ENCODE measurements around the gene CCDC160. TPM values are rescaled to one million over a fixed set of nuclear protein-coding genes. Genes with fewer than 3 reads are reported as not detected.
A peak's percentile ranks its signal among the peaks of the same experiment; 100 is the strongest.
"Not testable (repeated sequence)": the region's sequence is repeated elsewhere in the genome, so short reads cannot be mapped to it uniquely, and the experiment has no call there.

Gene CCDC160
- total RNA-seq, 1 donor from 2014 or later = 0.69 TPM

DNA sequence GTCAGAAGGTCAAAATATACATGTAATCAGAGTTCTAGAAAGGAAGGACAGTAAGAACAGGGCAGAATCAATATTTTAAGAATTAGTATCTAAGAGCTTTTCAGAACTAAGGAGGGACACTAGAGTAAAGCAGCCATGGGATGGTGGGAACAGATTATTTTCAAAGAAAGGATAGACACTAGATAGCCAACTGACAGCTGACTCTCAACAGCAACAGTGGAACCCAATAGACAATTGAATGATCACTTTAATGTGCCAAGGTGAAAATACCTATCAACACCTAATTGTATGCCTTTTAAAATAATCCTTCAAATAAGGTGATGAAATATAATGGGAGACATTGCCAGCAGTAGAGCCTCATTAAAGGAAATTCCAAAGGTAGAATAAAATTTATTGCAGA, 26.5 kb upstream of the CCDC160 start:
- Mint-ChIP-seq H3K27ac (ENCODE audit: unreplicated experiment) (no peak overlapping the region), H3K4me1 (ENCODE audit: low read depth, unreplicated experiment) (no peaks in the 10 kb centered on the region), H3K27me3 (ENCODE audit: unreplicated experiment) (no peaks in the 10 kb centered on the region), H3K4me3 (ENCODE audit: unreplicated experiment) (no peak overlapping the region), H3K9me3 (ENCODE audit: unreplicated experiment) (no peaks in the 10 kb centered on the region), H3K36me3 (ENCODE audit: unreplicated experiment) (no peaks in the 10 kb centered on the region)
- TF ChIP-seq, protein P1, sequence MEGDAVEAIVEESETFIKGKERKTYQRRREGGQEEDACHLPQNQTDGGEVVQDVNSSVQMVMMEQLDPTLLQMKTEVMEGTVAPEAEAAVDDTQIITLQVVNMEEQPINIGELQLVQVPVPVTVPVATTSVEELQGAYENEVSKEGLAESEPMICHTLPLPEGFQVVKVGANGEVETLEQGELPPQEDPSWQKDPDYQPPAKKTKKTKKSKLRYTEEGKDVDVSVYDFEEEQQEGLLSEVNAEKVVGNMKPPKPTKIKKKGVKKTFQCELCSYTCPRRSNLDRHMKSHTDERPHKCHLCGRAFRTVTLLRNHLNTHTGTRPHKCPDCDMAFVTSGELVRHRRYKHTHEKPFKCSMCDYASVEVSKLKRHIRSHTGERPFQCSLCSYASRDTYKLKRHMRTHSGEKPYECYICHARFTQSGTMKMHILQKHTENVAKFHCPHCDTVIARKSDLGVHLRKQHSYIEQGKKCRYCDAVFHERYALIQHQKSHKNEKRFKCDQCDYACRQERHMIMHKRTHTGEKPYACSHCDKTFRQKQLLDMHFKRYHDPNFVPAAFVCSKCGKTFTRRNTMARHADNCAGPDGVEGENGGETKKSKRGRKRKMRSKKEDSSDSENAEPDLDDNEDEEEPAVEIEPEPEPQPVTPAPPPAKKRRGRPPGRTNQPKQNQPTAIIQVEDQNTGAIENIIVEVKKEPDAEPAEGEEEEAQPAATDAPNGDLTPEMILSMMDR (IDR thresholded peaks at IDR 0.05; ENCODE audit: partially characterized antibody, unreplicated experiment) = no peak
- DNase-seq = no peak

DNA sequence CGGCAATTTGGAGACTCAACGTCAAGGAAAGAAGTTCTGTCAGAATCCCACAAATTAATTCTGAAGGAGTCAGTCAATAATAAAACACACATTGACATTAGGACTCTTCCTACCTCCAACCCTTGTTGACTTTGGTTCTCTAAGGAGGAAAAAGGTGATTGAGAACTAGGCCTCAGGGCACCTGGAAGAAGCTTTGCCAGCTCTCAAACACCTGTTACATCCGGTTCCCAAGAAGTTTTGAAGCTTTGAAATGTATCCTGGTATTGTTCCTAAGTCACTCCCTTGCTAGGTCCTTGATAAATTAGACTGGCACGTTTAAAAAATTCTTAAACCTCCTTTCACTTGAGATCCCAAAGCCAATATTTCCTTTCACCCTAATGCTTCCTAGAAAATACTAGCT, 1.7 kb upstream of the CCDC160 start:
- H3K27ac Mint-ChIP-seq (ENCODE audit: unreplicated experiment) = no peak overlapping the region
- H3K36me3 Mint-ChIP-seq (ENCODE audit: unreplicated experiment) = no peaks in the 10 kb centered on the region
- H3K27me3 Mint-ChIP-seq (ENCODE audit: unreplicated experiment) = peaks cover 2% of the 10 kb centered on the region
- H3K4me3 Mint-ChIP-seq (ENCODE audit: unreplicated experiment) = no peak overlapping the region
- TF ChIP-seq, protein P1 (IDR thresholded peaks at IDR 0.05; ENCODE audit: partially characterized antibody, unreplicated experiment) = no peak
- no peaks in the 10 kb centered on the region for H3K4me1 Mint-ChIP-seq (ENCODE audit: low read depth, unreplicated experiment)
- no peaks in the 10 kb centered on the region for H3K9me3 Mint-ChIP-seq (ENCODE audit: unreplicated experiment)
- no peak for DNase-seq

DNA sequence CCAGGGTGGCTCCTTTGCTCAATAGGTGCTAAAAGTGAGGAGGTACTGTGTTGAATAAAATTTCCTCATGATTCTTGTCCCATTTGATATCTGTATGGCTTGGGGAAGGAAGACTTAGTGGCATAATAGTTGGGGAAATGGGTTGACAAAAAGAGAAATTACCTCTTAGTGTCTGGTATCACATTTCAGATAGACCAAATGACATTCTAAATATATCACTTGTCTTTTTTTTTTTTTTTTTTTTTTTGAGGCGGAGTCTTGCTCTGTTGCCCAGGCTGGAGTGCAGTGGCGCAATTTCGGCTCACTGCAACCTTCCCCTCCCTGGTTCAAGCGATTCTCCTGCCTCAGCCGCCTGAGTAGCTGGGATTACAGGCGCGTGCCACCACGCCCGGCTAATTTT, 1.2 kb downstream of the CCDC160 start:
- H3K4me1 Mint-ChIP-seq (ENCODE audit: low read depth, unreplicated experiment); H3K27me3 Mint-ChIP-seq (ENCODE audit: unreplicated experiment); H3K36me3 Mint-ChIP-seq (ENCODE audit: unreplicated experiment); H3K27ac Mint-ChIP-seq (ENCODE audit: unreplicated experiment); DNase-seq; H3K9me3 Mint-ChIP-seq (ENCODE audit: unreplicated experiment): not testable (repeated sequence)
- peak overlapping the region; percentile 38 for H3K4me3 Mint-ChIP-seq (ENCODE audit: unreplicated experiment)

DNA sequence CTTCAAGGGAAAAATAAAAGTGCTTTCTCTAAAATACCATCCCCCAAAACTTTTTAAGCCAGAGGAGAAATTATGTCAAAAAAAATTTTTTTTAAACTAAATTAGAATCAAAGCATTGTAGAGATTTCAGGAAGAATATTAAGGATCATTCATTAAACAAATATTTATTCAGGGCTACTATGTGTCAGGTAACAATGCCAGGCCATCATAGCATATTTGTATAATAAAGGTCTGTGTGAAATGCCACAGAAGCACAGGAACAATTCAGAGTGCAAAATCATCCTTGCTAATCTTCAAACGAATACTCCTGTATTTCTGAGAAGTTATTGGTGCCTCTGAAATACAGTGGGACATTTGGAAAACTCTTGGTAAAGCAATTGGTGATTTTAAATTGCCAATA, 2.0 kb downstream of the CCDC160 start:
- H3K27me3 Mint-ChIP-seq (ENCODE audit: unreplicated experiment) = peaks cover 2% of the 10 kb centered on the region
- H3K9me3 Mint-ChIP-seq (ENCODE audit: unreplicated experiment) = no peaks in the 10 kb centered on the region
- H3K4me3 Mint-ChIP-seq (ENCODE audit: unreplicated experiment) = no peak overlapping the region
- TF ChIP-seq, protein P1 (IDR thresholded peaks at IDR 0.05; ENCODE audit: partially characterized antibody, unreplicated experiment) = no peak
- no peak for DNase-seq
- H3K36me3 Mint-ChIP-seq (ENCODE audit: unreplicated experiment) = no peaks in the 10 kb centered on the region
- H3K4me1 Mint-ChIP-seq (ENCODE audit: low read depth, unreplicated experiment) = no peaks in the 10 kb centered on the region
- H3K27ac Mint-ChIP-seq (ENCODE audit: unreplicated experiment) = no peak overlapping the region

DNA sequence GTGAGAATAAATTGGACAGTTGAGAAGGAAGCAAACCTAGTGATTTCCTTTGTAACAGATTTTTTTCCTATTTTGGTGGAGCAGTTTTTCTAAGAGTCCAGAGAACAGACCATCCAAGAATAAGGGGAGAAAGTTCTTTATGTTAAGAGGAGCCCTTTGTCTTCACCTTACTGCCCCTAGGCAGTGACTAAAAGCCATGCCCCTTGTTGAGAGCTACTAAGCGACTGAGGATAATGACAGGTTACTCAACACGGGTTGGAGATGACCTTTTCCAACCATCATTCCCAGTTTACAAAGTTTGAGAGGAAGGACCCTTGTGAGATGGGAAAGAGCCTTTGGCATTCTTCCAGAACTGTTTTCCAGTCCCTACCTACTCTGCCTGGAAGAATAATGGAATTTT, 3.2 kb downstream of the CCDC160 start:
- Mint-ChIP-seq H3K4me1 (ENCODE audit: low read depth, unreplicated experiment) (no peaks in the 10 kb centered on the region), H3K27me3 (ENCODE audit: unreplicated experiment) (peaks cover 2% of the 10 kb centered on the region), H3K9me3 (ENCODE audit: unreplicated experiment) (no peaks in the 10 kb centered on the region), H3K36me3 (ENCODE audit: unreplicated experiment) (no peaks in the 10 kb centered on the region), H3K27ac (ENCODE audit: unreplicated experiment) (no peak overlapping the region), H3K4me3 (ENCODE audit: unreplicated experiment) (no peak overlapping the region)
- TF ChIP-seq, protein P1 (IDR thresholded peaks at IDR 0.05; ENCODE audit: partially characterized antibody, unreplicated experiment) = no peak
- DNase-seq = no peak

Measured in glutamatergic neuron (in vitro differentiated cells).